ENCODE data around the gene CMTM8.

Gene CMTM8

DNA sequence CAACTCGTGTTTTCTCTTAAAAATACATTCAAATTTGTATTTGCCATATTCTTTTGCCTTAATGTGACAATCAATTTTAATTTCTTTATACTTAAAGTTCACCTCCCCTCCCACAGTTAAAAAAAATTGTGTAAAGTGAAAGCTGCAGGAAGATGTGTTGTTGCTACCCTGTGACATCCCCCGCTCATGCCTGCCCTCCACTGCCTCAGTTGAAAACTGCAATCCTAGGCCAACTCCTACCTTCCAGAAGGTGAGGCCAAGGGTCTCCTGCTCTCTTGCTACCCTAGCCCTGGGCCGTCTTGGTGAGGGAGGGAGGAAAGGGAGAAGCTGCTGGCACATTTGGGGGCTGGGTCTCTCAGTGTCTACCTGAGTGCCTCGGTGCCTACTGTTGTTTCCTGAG, 96.2 kb downstream of the CMTM8 start:
- Histone ChIP-seq H3K9me3 (ENCODE audit: insufficient read depth, low read length, severe bottlenecking) (no peaks in the 10 kb centered on the region), H4K20me1 (ENCODE audit: insufficient read depth, low read length) (no peaks in the 10 kb centered on the region), H3K4me1 (ENCODE audit: insufficient read depth, low read length) (no peaks in the 10 kb centered on the region), H3K9ac (ENCODE audit: low read depth, low read length) (no peak overlapping the region), H3K4me3 (ENCODE audit: low read depth in 1 of 2, low read length in 2 of 2) (no peak overlapping the region), H3K27ac (ENCODE audit: low read length) (0 out of 2 replicates have a peak overlapping the region, but pooled peaks have one; percentile 12), H2AFZ (ENCODE audit: low read depth, low read length) (no peak overlapping the region), H3K27me3 (ENCODE audit: insufficient read depth, low read length, poor library complexity) (no peaks in the 10 kb centered on the region), H3K79me2 (ENCODE audit: insufficient read depth, low read length) (no peaks in the 10 kb centered on the region), H3K4me2 (ENCODE audit: insufficient read depth, low read length) (no peak overlapping the region), H3K36me3 (ENCODE audit: insufficient read depth, low read length) (no peaks in the 10 kb centered on the region)
- ATAC-seq (ENCODE audit: insufficient read depth, low read depth) (peak; percentile 74; the same call in 2 of the 3 replicates), DNase-seq (peak; percentile 47)
- TF ChIP-seq, protein P1, sequence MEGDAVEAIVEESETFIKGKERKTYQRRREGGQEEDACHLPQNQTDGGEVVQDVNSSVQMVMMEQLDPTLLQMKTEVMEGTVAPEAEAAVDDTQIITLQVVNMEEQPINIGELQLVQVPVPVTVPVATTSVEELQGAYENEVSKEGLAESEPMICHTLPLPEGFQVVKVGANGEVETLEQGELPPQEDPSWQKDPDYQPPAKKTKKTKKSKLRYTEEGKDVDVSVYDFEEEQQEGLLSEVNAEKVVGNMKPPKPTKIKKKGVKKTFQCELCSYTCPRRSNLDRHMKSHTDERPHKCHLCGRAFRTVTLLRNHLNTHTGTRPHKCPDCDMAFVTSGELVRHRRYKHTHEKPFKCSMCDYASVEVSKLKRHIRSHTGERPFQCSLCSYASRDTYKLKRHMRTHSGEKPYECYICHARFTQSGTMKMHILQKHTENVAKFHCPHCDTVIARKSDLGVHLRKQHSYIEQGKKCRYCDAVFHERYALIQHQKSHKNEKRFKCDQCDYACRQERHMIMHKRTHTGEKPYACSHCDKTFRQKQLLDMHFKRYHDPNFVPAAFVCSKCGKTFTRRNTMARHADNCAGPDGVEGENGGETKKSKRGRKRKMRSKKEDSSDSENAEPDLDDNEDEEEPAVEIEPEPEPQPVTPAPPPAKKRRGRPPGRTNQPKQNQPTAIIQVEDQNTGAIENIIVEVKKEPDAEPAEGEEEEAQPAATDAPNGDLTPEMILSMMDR (IDR thresholded peaks at IDR 0.05; ENCODE audit: borderline replicate concordance, extremely low read depth, low read length, poor library complexity, severe bottlenecking) = peak; percentile 71
- TF ChIP-seq EZH2 (IDR thresholded peaks at IDR 0.05; ENCODE audit: borderline replicate concordance, low read depth, low read length, severe bottlenecking) = no peak

DNA sequence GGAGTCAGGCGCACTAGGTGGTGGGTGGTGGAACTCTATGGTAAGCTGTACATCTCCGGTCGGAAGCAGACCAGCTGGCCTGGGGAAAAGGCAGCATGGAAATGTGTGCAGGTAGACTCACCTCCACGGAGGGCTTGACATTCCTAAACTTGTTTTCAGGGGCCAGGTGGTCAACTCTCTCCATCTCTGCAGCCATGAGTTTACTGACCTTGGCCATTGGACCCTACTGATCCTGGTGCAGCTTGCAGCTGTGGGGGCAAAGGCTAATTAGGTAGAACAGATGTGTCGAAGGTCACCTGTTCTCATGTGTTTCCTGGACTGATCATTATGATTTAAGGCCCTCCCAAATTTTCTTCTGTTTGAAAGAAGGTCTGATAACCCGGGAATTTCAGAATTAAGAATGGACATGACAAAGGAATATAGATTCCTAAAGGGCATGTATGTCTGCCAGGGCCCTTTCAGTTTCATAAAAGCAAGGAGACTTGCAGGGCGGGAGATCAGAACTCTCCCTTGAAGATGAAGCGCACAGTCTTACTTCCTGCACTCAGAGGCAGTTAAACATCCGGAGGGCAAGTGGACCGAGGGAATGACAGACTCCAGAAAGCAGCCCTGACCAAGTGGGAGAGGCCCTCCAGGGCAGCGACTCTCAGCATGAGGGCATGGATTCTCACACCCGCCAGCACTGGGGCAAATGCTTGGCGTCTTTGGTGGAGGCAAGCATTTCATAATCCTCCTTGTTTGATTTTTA, 97.1 kb downstream of the CMTM8 start:
- ATAC-seq (ENCODE audit: insufficient read depth, low read depth) (peak; percentile 34; the same call in 1 of the 3 replicates), DNase-seq (no peak)
- H3K4me2 ChIP-seq (ENCODE audit: insufficient read depth, low read length) = no peak overlapping the region
- no peaks in the 10 kb centered on the region for H3K79me2 ChIP-seq (ENCODE audit: insufficient read depth, low read length)
- no peaks in the 10 kb centered on the region for H3K27me3 ChIP-seq (ENCODE audit: insufficient read depth, low read length, poor library complexity)
- H2AFZ ChIP-seq (ENCODE audit: low read depth, low read length) = no peak overlapping the region
- H3K9ac ChIP-seq (ENCODE audit: low read depth, low read length) = no peak overlapping the region
- H3K27ac ChIP-seq (ENCODE audit: low read length) = 0 out of 2 replicates have a peak overlapping the region, but pooled peaks have one; percentile 12
- no peaks in the 10 kb centered on the region for H3K4me1 ChIP-seq (ENCODE audit: insufficient read depth, low read length)
- TF ChIP-seq, protein P1 (IDR thresholded peaks at IDR 0.05; ENCODE audit: borderline replicate concordance, extremely low read depth, low read length, poor library complexity, severe bottlenecking) = no peak
- no peak for TF ChIP-seq EZH2 (IDR thresholded peaks at IDR 0.05; ENCODE audit: borderline replicate concordance, low read depth, low read length, severe bottlenecking)
- H4K20me1 ChIP-seq (ENCODE audit: insufficient read depth, low read length) = no peaks in the 10 kb centered on the region
- no peaks in the 10 kb centered on the region for H3K36me3 ChIP-seq (ENCODE audit: insufficient read depth, low read length)
- H3K9me3 ChIP-seq (ENCODE audit: insufficient read depth, low read length, severe bottlenecking) = no peaks in the 10 kb centered on the region
- no peak overlapping the region for H3K4me3 ChIP-seq (ENCODE audit: low read depth in 1 of 2, low read length in 2 of 2)

DNA sequence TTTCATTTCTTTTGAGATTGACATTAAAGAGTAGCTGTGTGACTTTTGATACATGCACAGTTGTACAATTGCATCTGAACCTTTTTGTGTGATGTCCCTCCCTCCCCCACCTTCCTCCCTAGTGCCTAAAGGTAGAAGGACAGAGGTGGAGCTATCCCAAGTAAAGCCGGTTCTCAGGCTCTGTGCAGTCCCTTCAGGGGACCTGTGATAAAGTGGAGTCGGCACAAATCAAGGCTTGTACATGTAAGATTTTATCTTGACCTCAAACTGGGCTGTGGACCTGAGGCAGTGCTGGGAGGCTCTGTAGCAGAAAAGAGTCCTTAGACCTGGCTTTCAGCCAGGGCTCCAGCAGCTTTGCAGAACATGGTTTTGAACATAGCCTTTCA, 97.6 kb downstream of the CMTM8 start:
- H4K20me1 ChIP-seq (ENCODE audit: insufficient read depth, low read length) = no peaks in the 10 kb centered on the region
- H3K4me3 ChIP-seq (ENCODE audit: low read depth in 1 of 2, low read length in 2 of 2) = no peak overlapping the region
- no peak overlapping the region for H3K27ac ChIP-seq (ENCODE audit: low read length)
- no peak overlapping the region for H2AFZ ChIP-seq (ENCODE audit: low read depth, low read length)
- no peak overlapping the region for H3K9ac ChIP-seq (ENCODE audit: low read depth, low read length)
- H3K4me1 ChIP-seq (ENCODE audit: insufficient read depth, low read length) = no peaks in the 10 kb centered on the region
- no peaks in the 10 kb centered on the region for H3K27me3 ChIP-seq (ENCODE audit: insufficient read depth, low read length, poor library complexity)
- H3K79me2 ChIP-seq (ENCODE audit: insufficient read depth, low read length) = no peaks in the 10 kb centered on the region
- H3K4me2 ChIP-seq (ENCODE audit: insufficient read depth, low read length) = no peak overlapping the region
- no peak for TF ChIP-seq EZH2 (IDR thresholded peaks at IDR 0.05; ENCODE audit: borderline replicate concordance, low read depth, low read length, severe bottlenecking)
- TF ChIP-seq, protein P1 (IDR thresholded peaks at IDR 0.05; ENCODE audit: borderline replicate concordance, extremely low read depth, low read length, poor library complexity, severe bottlenecking) = no peak
- H3K9me3 ChIP-seq (ENCODE audit: insufficient read depth, low read length, severe bottlenecking) = no peaks in the 10 kb centered on the region
- DNase-seq (no peak), ATAC-seq (ENCODE audit: insufficient read depth, low read depth) (peak; percentile 4; the same call in 1 of the 3 replicates)
- no peaks in the 10 kb centered on the region for H3K36me3 ChIP-seq (ENCODE audit: insufficient read depth, low read length)
